ENCODE measurements around the gene CIDEC.
"Not testable (repeated sequence)": the region's sequence is repeated elsewhere in the genome, so short reads cannot be mapped to it uniquely, and the experiment has no call there.

DNA sequence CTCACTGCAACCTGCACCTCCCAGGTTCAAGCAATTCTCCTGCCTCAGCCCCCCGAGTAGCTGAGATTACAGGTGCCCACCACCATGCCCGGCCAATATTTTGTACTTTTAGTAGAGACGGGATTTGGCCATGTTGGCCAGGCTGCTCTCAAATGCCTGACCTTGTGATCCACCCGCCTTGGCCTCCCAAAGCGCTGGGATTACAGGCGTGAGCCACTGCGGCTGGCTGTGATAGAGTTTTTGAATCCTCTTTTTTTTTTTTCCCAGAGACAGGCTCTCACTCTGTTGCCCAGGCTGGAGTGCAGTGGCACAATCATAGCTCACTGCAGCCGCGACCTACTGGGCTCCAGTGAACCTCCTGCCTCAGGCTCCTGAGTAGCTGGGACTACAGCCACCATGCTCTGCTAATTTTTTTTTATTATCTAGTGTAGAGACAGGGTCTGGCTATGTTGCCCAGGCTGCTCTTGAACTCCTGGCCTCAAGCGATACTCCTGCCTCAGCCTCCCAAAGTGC, 14.9 kb downstream of the CIDEC start:
- TF ChIP-seq, protein P1, sequence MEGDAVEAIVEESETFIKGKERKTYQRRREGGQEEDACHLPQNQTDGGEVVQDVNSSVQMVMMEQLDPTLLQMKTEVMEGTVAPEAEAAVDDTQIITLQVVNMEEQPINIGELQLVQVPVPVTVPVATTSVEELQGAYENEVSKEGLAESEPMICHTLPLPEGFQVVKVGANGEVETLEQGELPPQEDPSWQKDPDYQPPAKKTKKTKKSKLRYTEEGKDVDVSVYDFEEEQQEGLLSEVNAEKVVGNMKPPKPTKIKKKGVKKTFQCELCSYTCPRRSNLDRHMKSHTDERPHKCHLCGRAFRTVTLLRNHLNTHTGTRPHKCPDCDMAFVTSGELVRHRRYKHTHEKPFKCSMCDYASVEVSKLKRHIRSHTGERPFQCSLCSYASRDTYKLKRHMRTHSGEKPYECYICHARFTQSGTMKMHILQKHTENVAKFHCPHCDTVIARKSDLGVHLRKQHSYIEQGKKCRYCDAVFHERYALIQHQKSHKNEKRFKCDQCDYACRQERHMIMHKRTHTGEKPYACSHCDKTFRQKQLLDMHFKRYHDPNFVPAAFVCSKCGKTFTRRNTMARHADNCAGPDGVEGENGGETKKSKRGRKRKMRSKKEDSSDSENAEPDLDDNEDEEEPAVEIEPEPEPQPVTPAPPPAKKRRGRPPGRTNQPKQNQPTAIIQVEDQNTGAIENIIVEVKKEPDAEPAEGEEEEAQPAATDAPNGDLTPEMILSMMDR (IDR thresholded peaks at IDR 0.05; ENCODE audit: low read depth, low read length, missing input control): not testable (repeated sequence)
- TF ChIP-seq ZBTB33 (IDR thresholded peaks at IDR 0.05); JUND (IDR thresholded peaks at IDR 0.05); GABPA (IDR thresholded peaks at IDR 0.05 in 1 of 2, conservative IDR thresholded peaks at IDR 0.05 in 1 of 2); TAF1 (conservative IDR thresholded peaks at IDR 0.05); RXRA (IDR thresholded peaks at IDR 0.05); HNF4A (conservative IDR thresholded peaks at IDR 0.05); YY1 (IDR thresholded peaks at IDR 0.05); RAD21 (IDR thresholded peaks at IDR 0.05); FOXA1 (IDR thresholded peaks at IDR 0.05); EGR1 (IDR thresholded peaks at IDR 0.05; ENCODE audit: low read depth in 2 of 2): not testable (repeated sequence)
- TF ChIP-seq, protein P2, sequence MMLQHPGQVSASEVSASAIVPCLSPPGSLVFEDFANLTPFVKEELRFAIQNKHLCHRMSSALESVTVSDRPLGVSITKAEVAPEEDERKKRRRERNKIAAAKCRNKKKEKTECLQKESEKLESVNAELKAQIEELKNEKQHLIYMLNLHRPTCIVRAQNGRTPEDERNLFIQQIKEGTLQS (IDR thresholded peaks at IDR 0.05): not testable (repeated sequence)
- TF ChIP-seq, protein P3, sequence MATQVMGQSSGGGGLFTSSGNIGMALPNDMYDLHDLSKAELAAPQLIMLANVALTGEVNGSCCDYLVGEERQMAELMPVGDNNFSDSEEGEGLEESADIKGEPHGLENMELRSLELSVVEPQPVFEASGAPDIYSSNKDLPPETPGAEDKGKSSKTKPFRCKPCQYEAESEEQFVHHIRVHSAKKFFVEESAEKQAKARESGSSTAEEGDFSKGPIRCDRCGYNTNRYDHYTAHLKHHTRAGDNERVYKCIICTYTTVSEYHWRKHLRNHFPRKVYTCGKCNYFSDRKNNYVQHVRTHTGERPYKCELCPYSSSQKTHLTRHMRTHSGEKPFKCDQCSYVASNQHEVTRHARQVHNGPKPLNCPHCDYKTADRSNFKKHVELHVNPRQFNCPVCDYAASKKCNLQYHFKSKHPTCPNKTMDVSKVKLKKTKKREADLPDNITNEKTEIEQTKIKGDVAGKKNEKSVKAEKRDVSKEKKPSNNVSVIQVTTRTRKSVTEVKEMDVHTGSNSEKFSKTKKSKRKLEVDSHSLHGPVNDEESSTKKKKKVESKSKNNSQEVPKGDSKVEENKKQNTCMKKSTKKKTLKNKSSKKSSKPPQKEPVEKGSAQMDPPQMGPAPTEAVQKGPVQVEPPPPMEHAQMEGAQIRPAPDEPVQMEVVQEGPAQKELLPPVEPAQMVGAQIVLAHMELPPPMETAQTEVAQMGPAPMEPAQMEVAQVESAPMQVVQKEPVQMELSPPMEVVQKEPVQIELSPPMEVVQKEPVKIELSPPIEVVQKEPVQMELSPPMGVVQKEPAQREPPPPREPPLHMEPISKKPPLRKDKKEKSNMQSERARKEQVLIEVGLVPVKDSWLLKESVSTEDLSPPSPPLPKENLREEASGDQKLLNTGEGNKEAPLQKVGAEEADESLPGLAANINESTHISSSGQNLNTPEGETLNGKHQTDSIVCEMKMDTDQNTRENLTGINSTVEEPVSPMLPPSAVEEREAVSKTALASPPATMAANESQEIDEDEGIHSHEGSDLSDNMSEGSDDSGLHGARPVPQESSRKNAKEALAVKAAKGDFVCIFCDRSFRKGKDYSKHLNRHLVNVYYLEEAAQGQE (IDR thresholded peaks at IDR 0.05): not testable (repeated sequence)
- TF ChIP-seq, protein P4, sequence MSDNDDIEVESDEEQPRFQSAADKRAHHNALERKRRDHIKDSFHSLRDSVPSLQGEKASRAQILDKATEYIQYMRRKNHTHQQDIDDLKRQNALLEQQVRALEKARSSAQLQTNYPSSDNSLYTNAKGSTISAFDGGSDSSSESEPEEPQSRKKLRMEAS (IDR thresholded peaks at IDR 0.05): not testable (repeated sequence)

Measured in liver (tissue), 3 donors.